GM12892 (cell line): ENCODE measurements around the gene SCGB3A1.

Experiments
- DNase-seq: peaks from one replicate; pipeline ENCODE4 v3.0.0; 2011; ENCODE audit not compliant: insufficient read length
- FAIRE-seq: peaks from 2 replicates; lab custom pipeline; 2011; peaks lifted over from hg19 to GRCh38; lab: Jason Lieb, UNC
- POLR2A ChIP-seq: IDR thresholded peaks from 2 replicates; pipeline ENCODE4 v1.6.1; 2011; ENCODE audit warnings: low read depth, low read length, control low read depth
- POLR2AphosphoS5 ChIP-seq: IDR thresholded peaks from 2 replicates; pipeline ENCODE4 v1.6.1; 2011; ENCODE audit warnings: low read depth, low read length, control low read depth
- TAF1 ChIP-seq: IDR thresholded peaks from 2 replicates; pipeline ENCODE4 v1.6.1; 2011; ENCODE audit warnings: low read depth, mild to moderate bottlenecking, control low read depth, low read length, borderline replicate concordance

SCGB3A1 gene

DNA sequence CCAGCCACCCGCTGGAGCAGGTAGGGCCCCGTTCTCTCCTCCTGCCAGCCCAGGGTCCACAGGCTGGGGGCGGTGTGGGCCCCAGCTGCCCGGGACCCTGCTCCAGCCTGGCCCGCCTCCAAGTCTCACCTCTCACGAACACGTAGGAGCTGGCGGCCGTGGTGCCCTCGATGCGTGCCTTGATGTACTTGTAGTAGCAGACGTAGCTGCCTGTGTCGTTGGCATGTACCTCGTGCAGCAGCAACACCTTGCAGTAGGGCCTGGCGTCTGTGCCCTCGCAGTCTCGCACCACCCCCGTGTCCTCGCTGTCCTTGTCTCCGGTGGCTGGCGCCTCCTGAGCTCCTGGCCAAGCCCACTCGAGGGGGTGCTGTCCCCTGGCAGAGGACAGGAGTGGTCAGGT is 39.1 kb upstream of the SCGB3A1 start:
- no peak for FAIRE-seq
- DNase-seq = no peak
- TF ChIP-seq TAF1 (no peak), POLR2A (no peak), POLR2AphosphoS5 (no peak)

DNA sequence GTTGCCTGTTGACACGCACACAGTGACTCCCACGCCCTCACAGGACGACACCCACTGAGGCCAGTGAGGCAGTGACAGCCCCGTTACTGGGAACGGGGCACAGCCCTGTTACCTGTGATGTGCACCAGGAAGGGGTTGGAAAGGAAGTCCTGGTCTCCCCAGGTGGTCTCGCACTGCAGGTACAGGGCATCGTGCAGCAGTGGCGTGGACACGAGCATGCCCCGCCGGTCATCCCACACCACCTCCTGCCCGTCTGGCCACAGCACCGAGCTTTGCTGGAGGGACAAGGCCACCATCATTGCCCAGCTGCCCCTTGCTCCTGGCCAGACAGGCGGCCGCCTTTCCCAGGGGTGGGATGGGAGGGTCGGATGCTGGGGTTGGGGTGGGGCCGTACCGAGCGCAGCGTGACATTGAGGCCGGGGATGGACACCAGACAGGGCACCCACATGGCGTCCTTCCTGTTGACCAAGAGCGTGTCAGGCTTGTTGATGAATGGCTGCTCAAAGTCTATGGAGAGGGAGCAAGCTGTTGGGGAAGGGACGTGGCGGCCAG is 38.6 kb upstream of the SCGB3A1 start:
- TF ChIP-seq POLR2A (no peak), POLR2AphosphoS5 (no peak), TAF1 (no peak)
- no peak for DNase-seq
- no peak for FAIRE-seq

DNA sequence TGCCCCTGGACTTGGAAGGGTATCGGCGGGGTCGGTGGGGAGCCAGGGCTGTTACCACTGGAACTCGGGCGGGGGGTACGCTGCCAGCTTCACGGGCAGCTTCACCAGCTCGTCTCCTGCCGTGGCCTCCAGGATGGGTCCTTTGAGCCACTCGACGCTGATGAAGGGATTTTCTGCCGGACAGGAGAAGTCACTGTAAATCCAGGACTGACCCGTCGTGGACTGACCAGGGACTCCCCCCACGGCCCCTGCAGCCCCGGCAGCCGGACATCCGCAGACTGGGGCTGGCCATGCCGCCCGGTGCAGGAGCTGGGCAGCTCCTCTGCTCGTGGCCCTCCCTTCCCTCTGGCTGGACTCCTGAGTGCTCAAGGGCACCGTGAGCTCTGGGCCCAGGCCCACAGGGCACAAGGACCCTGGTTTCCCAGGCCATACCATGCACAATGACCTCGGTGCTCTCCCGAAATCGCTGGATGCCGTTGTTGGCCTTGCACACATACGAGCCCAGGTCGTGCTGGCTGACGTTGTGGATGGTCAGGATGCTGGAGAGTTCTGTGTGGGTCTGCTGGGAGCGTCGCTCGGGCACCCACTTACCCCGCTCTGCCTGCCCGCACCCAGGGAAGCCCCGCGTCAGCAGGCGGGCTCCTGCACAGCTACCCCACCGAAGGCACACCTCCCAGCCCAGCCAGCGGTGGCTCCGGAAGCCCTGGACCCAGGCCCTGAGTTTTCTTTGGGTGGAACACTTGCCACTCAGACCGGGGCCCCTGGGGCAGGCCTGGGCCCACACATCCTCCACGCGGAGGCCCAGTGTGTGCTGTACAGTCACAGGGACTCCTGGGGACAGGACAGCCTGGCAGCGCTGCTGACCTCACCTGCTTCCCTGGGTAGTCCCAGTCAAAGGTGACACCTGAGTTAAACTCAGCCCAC is 37.8 kb upstream of the SCGB3A1 start:
- DNase-seq (no peak), FAIRE-seq (no peak)
- TF ChIP-seq TAF1 = no peak

DNA sequence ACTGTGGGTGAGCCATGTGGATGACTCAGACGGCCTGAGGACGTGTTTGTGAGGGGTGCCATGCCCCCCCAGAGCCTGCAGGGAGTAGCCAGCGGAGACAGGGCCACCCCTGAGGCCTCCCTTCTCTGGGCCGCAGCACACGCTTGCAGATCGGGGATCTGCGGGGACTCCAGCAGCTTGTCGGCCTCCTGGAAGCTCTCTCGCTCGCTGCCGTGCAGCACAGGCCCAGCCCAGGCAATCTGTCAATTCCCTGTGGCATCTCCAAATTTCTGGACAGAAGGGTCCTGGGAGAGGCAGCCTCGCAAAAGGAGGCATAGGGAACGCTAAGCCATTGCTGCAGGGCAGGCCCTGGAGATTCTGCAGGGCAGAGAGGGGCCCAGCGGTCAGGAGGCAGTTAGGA is 36.9 kb upstream of the SCGB3A1 start:
- TF ChIP-seq TAF1 = no peak
- TF ChIP-seq POLR2A = no peak
- TF ChIP-seq POLR2AphosphoS5 = no peak
- FAIRE-seq (no peak), DNase-seq (no peak)

DNA sequence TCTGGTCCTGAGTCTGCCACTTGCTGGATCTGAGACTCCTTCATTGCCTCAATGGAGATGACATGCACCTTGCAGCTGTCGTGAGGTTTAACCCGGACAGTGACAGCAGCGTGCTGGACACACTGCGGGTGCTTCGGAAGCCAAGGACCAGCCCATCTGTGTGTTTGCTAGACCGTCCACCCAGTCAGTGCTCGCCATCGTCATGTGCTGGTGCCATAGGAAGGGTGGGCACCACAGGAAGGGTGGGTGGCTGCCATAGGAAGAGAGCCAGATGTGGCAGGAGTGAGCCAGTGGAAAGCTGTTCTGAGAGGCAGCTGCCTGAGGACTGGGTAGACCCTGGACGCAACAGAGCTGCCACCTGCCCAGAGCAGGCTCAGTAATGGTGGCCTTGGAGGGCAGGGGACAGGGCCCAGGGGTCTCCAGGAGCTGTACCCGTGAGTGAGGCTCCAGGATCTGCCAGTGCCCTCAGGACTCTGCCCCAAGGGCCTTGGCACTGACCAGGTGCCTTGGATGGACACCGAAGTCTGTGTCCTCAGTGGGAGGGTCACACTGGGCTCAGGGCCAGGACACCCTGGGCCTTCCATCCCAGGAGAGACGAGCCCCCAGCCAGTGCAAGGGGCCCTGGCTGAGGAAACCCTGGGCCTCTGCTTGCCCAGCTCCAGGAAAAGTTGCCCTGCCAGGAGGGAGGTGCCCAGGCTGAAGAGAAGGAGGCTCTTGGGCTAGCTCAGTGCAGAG is 36.3 kb upstream of the SCGB3A1 start:
- no peak for FAIRE-seq
- DNase-seq = no peak

DNA sequence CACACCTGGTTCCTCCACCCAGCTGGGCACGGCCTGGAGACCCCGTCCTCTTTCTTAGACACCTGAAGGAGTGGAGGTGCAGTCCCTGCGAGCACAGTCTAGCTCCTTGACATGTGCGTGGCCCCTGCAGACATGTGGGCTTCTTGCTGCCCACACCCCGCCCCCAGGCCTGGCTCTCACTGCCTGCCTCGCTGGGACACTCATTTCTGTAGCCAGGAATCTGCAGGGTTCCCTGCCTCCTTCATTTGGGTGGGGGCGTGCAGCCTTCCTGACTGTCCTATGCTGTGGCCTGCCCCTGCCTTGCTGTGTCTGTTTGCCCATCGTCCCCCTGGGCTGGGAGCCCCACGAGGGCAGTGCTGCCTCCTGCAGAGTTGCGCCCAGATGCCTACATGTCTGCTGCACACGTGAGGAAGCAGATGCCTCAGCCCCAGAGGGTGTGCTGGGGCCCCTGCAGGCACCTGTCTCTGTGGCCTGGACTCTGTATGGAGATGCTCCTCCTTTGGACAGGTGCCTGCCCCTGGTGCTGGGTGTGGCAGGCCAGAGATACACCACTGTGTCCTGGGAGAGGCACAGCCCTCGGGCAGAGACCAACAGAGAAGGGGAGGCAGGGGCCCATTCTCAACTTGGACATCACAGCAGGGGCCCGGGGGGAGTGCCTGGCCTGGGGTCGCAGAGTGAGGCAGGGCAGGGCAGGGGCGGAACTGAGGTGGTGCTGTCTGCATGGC is 35.5 kb upstream of the SCGB3A1 start:
- no peak for DNase-seq
- TF ChIP-seq POLR2A = no peak
- no peak for TF ChIP-seq POLR2AphosphoS5
- TF ChIP-seq TAF1 = no peak
- no peak for FAIRE-seq

More for the DNA sequence above, 36.3 kb upstream of the SCGB3A1 start:
- TF ChIP-seq POLR2AphosphoS5 (no peak), POLR2A (no peak), TAF1 (no peak)

DNA sequence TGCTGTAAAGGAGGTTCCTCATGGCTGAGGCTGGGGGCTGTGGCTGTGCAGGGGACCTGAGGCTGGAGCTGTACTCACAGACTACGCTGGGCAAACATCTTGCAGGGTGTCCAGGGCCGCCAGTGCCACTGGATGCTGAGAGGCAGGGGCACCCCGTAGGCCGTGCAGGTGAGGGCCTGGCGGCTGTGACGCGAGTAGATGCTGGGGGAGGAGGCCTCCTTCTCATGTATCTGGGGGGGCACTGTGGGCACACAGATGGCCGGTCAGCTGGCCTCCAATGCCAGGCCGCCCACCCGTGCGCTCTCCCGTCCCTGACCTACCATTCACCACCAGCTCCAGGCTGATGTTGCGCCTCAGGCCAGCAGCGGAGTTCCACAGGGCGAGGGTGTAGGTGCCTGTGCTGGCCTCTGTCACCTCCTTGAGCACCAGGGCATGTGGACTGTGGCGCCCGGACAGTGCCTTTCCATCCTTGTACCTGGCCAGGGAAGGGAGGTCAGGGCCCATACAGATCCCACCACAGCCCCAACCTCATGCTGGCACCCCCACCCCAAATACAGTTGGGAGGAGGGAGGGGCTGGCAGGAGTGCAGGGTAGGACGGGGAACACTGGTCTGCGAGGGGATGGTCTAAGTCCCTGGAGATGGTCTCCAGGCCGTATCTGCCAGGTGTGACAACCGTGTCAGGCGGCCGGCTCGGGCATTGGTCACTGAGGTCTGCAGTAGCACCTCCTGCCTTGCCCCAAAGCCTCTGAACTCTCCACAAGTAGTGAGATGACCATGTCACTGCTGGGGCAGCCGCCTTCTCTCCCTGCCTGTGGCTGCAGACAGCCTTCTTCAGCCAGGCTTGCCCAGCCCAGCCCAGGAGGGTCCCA is 34.7 kb upstream of the SCGB3A1 start:
- TF ChIP-seq POLR2AphosphoS5 = no peak
- no peak for TF ChIP-seq TAF1
- TF ChIP-seq POLR2A = no peak
- no peak for DNase-seq
- no peak for FAIRE-seq

DNA sequence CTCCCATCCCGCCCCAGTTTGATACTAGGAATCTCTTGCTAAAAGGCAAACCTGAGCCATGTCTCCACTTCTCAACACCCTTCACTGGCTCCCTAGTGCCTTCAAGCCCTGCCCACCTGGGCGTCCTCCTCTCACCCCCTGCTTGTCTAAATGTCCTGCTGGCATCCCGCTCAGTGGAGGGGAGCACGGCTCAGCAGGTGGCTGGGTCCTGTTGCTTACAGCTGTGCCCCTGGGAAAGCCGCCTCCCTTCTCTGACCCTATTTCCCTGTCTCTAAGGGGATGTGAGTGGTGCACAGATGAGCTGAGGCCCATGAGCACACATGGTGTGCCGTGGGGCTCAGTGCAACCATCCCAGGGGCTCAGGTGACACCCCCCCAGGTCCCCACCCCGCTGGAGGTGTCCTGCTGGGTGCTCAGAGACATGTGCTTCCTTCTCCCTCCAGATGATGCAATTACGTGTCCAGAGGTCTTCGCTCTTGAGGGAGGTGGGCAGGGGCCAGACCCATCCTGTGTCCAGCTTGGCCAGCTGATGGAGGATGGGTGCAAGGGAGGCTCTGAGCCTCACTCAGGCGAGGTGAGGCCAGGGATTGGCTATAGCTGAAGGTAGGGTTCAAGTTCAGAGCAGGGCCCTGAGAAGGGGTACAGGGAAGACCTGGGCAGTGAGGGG is 34.0 kb upstream of the SCGB3A1 start:
- no peak for DNase-seq

DNA sequence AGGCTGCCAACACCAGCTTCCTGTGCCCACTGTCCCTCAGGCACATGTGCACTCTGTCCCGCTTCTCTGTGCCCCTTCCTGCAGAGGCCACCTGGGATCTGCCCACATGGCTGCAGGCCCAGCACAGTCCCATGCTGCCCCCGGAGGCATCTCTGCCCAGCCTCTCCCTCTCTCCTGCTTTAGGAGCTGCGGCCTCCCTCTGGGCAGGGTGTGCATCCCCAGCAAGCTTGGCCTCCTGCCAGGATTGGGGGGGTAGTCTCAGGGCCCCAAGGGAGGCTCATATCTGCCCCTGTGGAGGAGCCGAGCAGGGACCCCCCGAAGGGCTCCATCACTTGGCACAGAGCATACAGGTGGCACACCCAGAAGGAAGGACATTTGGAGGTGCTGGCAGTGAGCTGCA is 33.3 kb upstream of the SCGB3A1 start:
- no peak for TF ChIP-seq POLR2A
- TF ChIP-seq TAF1 = no peak
- TF ChIP-seq POLR2AphosphoS5 = no peak
- DNase-seq = no peak

More for the DNA sequence above, 34.0 kb upstream of the SCGB3A1 start:
- FAIRE-seq = no peak
- TF ChIP-seq POLR2AphosphoS5 = no peak
- no peak for TF ChIP-seq TAF1

DNA sequence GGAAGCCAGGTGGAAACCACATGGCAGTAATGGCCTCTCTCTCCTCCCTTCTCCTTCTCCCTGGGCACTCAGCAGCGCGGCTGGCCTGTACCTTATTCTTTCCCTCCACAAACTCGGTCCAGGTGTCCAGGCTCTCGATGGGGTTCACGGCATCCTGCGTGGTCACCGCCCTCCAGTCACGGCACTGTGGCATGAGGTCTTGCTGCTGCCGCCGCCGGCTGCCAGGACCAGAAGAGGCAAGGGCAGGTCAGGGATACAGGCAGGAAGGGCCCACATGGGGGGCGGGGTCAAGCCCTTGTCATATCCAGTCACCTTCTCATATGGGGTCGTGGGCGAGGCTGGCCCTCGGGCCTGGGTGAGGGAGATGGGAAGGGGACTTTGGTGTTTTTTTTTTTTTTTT is 32.5 kb upstream of the SCGB3A1 start:
- DNase-seq (no peak), FAIRE-seq (no peak)
- TF ChIP-seq TAF1 = no peak
- no peak for TF ChIP-seq POLR2A
- no peak for TF ChIP-seq POLR2AphosphoS5

More for the DNA sequence above, 33.3 kb upstream of the SCGB3A1 start:
- FAIRE-seq = no peak

DNA sequence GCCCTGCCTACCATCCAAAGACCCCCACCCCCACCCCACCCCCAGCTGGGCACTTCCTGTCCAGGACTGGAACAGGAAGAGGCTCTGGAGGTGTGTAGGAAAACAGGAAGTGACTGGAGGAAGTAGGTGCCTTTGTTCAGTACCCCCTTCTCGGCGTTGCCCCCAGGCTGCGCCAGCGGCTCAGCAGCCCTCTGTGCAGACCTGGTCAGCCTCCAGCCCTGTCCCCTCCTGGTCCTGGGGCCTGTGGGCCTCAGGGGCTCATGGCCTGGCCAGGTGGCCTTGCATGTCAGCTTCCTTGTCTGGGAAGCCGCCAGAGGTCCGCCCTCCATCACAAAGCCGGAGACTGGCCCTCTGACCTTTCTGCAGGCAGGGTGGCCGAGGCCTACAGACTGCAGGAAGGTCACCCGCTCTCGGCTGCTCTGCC is 32.1 kb upstream of the SCGB3A1 start:
- TF ChIP-seq POLR2A (no peak), TAF1 (no peak), POLR2AphosphoS5 (no peak)
- FAIRE-seq (no peak), DNase-seq (no peak)
